ENCODE results near the gene STIM2.
"Not testable (repeated sequence)": the region's sequence is repeated elsewhere in the genome, so short reads cannot be mapped to it uniquely, and the experiment has no call there.

Gene STIM2

GRCh38 chr4:26964512-26964911 lies 103.9 kb downstream of the STIM2 start:
- Histone ChIP-seq H3K9ac (ENCODE audit: low read length) (no peak overlapping the region), H3K4me1 (ENCODE audit: insufficient read depth, low read length) (peaks cover 4% of the 10 kb centered on the region), H3K27ac (ENCODE audit: low read depth, low read length) (no peak overlapping the region), H3K36me3 (ENCODE audit: insufficient read depth, low read length) (no peaks in the 10 kb centered on the region), H3K4me3 (ENCODE audit: low read depth in 1 of 2, low read length in 2 of 2) (no peak overlapping the region), H3K9me3 (ENCODE audit: low read length) (no peaks in the 10 kb centered on the region), H3K27me3 (ENCODE audit: control insufficient read depth in 1 of 2, insufficient read depth in 2 of 2, low read length in 2 of 2) (no peaks in the 10 kb centered on the region)

GRCh38 chr4:26964994-26965393 lies 104.4 kb downstream of the STIM2 start:
- Histone ChIP-seq H3K36me3 (ENCODE audit: insufficient read depth, low read length) (no peaks in the 10 kb centered on the region), H3K4me1 (ENCODE audit: insufficient read depth, low read length) (peaks cover 4% of the 10 kb centered on the region), H3K27me3 (ENCODE audit: control insufficient read depth in 1 of 2, insufficient read depth in 2 of 2, low read length in 2 of 2) (no peaks in the 10 kb centered on the region), H3K4me3 (ENCODE audit: low read depth in 1 of 2, low read length in 2 of 2) (no peak overlapping the region), H3K9ac (ENCODE audit: low read length) (no peak overlapping the region), H3K27ac (ENCODE audit: low read depth, low read length) (no peak overlapping the region), H3K9me3 (ENCODE audit: low read length) (no peaks in the 10 kb centered on the region)

- not testable (repeated sequence) for H3K4me3 ChIP-seq (ENCODE audit: low read depth in 1 of 2, low read length in 2 of 2); H3K36me3 ChIP-seq (ENCODE audit: insufficient read depth, low read length); H3K4me1 ChIP-seq (ENCODE audit: insufficient read depth, low read length); H3K27me3 ChIP-seq (ENCODE audit: control insufficient read depth in 1 of 2, insufficient read depth in 2 of 2, low read length in 2 of 2); H3K9me3 ChIP-seq (ENCODE audit: low read length); H3K27ac ChIP-seq (ENCODE audit: low read depth, low read length); H3K9ac ChIP-seq (ENCODE audit: low read length)
These were observed 115.0 kb downstream of the STIM2 start for GRCh38 chr4:26975464-26976181.

- Histone ChIP-seq H3K4me1 (ENCODE audit: insufficient read depth, low read length) (no peaks in the 10 kb centered on the region), H3K36me3 (ENCODE audit: insufficient read depth, low read length) (no peaks in the 10 kb centered on the region), H3K27ac (ENCODE audit: low read depth, low read length) (no peak overlapping the region), H3K9me3 (ENCODE audit: low read length) (no peaks in the 10 kb centered on the region), H3K27me3 (ENCODE audit: control insufficient read depth in 1 of 2, insufficient read depth in 2 of 2, low read length in 2 of 2) (no peaks in the 10 kb centered on the region), H3K4me3 (ENCODE audit: low read depth in 1 of 2, low read length in 2 of 2) (no peak overlapping the region), H3K9ac (ENCODE audit: low read length) (no peak overlapping the region)
These were observed 117.9 kb downstream of the STIM2 start for GRCh38 chr4:26978387-26979053.

GRCh38 chr4:26984896-26985295 lies 124.3 kb downstream of the STIM2 start:
- no peaks in the 10 kb centered on the region for H3K9me3 ChIP-seq (ENCODE audit: low read length)
- no peaks in the 10 kb centered on the region for H3K4me1 ChIP-seq (ENCODE audit: insufficient read depth, low read length)
- H3K27me3 ChIP-seq (ENCODE audit: control insufficient read depth in 1 of 2, insufficient read depth in 2 of 2, low read length in 2 of 2), result no peaks in the 10 kb centered on the region
- H3K36me3 ChIP-seq (ENCODE audit: insufficient read depth, low read length), result no peaks in the 10 kb centered on the region
- no peak overlapping the region for H3K4me3 ChIP-seq (ENCODE audit: low read depth in 1 of 2, low read length in 2 of 2)
- H3K9ac ChIP-seq (ENCODE audit: low read length), result no peak overlapping the region
- H3K27ac ChIP-seq (ENCODE audit: low read depth, low read length), result no peak overlapping the region

- no peaks in the 10 kb centered on the region for H3K27me3 ChIP-seq (ENCODE audit: control insufficient read depth in 1 of 2, insufficient read depth in 2 of 2, low read length in 2 of 2)
These were observed 125.2 kb downstream of the STIM2 start for GRCh38 chr4:26985873-26986272.

GRCh38 chr4:26987191-26987590 lies 126.5 kb downstream of the STIM2 start:
- Histone ChIP-seq H3K27me3 (ENCODE audit: control insufficient read depth in 1 of 2, insufficient read depth in 2 of 2, low read length in 2 of 2) (no peaks in the 10 kb centered on the region), H3K9ac (ENCODE audit: low read length) (no peak overlapping the region), H3K9me3 (ENCODE audit: low read length) (no peaks in the 10 kb centered on the region), H3K4me1 (ENCODE audit: insufficient read depth, low read length) (peaks cover under 1% of the 10 kb centered on the region), H3K4me3 (ENCODE audit: low read depth in 1 of 2, low read length in 2 of 2) (no peak overlapping the region), H3K27ac (ENCODE audit: low read depth, low read length) (no peak overlapping the region), H3K36me3 (ENCODE audit: insufficient read depth, low read length) (no peaks in the 10 kb centered on the region)

More at GRCh38 chr4:26985873-26986272, 125.2 kb downstream of the STIM2 start:
- Histone ChIP-seq H3K4me3 (ENCODE audit: low read depth in 1 of 2, low read length in 2 of 2) (no peak overlapping the region), H3K9me3 (ENCODE audit: low read length) (no peaks in the 10 kb centered on the region), H3K4me1 (ENCODE audit: insufficient read depth, low read length) (no peaks in the 10 kb centered on the region), H3K36me3 (ENCODE audit: insufficient read depth, low read length) (no peaks in the 10 kb centered on the region), H3K27ac (ENCODE audit: low read depth, low read length) (no peak overlapping the region), H3K9ac (ENCODE audit: low read length) (no peak overlapping the region)

- H3K36me3 ChIP-seq (ENCODE audit: insufficient read depth, low read length), result no peaks in the 10 kb centered on the region
- H3K4me3 ChIP-seq (ENCODE audit: low read depth in 1 of 2, low read length in 2 of 2), result no peak overlapping the region
- H3K27me3 ChIP-seq (ENCODE audit: control insufficient read depth in 1 of 2, insufficient read depth in 2 of 2, low read length in 2 of 2), result no peaks in the 10 kb centered on the region
- no peak overlapping the region for H3K27ac ChIP-seq (ENCODE audit: low read depth, low read length)
- no peaks in the 10 kb centered on the region for H3K9me3 ChIP-seq (ENCODE audit: low read length)
- no peak overlapping the region for H3K9ac ChIP-seq (ENCODE audit: low read length)
- peaks cover 26% of the 10 kb centered on the region for H3K4me1 ChIP-seq (ENCODE audit: insufficient read depth, low read length)
These were observed 130.4 kb downstream of the STIM2 start for GRCh38 chr4:26991057-26991456.

GRCh38 chr4:26992657-26993361 lies 132.2 kb downstream of the STIM2 start:
- no peaks in the 10 kb centered on the region for H3K27me3 ChIP-seq (ENCODE audit: control insufficient read depth in 1 of 2, insufficient read depth in 2 of 2, low read length in 2 of 2)
- peaks cover 26% of the 10 kb centered on the region for H3K4me1 ChIP-seq (ENCODE audit: insufficient read depth, low read length)
- H3K27ac ChIP-seq (ENCODE audit: low read depth, low read length), result no peak overlapping the region
- H3K36me3 ChIP-seq (ENCODE audit: insufficient read depth, low read length), result no peaks in the 10 kb centered on the region
- H3K9ac ChIP-seq (ENCODE audit: low read length), result no peak overlapping the region
- H3K9me3 ChIP-seq (ENCODE audit: low read length), result no peaks in the 10 kb centered on the region
- H3K4me3 ChIP-seq (ENCODE audit: low read depth in 1 of 2, low read length in 2 of 2), result no peak overlapping the region

- Histone ChIP-seq H3K4me3 (ENCODE audit: low read depth in 1 of 2, low read length in 2 of 2) (no peak overlapping the region), H3K27me3 (ENCODE audit: control insufficient read depth in 1 of 2, insufficient read depth in 2 of 2, low read length in 2 of 2) (no peaks in the 10 kb centered on the region), H3K9ac (ENCODE audit: low read length) (no peak overlapping the region), H3K9me3 (ENCODE audit: low read length) (no peaks in the 10 kb centered on the region), H3K4me1 (ENCODE audit: insufficient read depth, low read length) (peaks cover 26% of the 10 kb centered on the region), H3K27ac (ENCODE audit: low read depth, low read length) (no peak overlapping the region), H3K36me3 (ENCODE audit: insufficient read depth, low read length) (no peaks in the 10 kb centered on the region)
These were observed 132.9 kb downstream of the STIM2 start for GRCh38 chr4:26993539-26993938.

GRCh38 chr4:26993967-26994366 lies 133.3 kb downstream of the STIM2 start:
- Histone ChIP-seq H3K27ac (ENCODE audit: low read depth, low read length) (no peak overlapping the region), H3K9me3 (ENCODE audit: low read length) (no peaks in the 10 kb centered on the region), H3K36me3 (ENCODE audit: insufficient read depth, low read length) (no peaks in the 10 kb centered on the region), H3K27me3 (ENCODE audit: control insufficient read depth in 1 of 2, insufficient read depth in 2 of 2, low read length in 2 of 2) (no peaks in the 10 kb centered on the region), H3K4me3 (ENCODE audit: low read depth in 1 of 2, low read length in 2 of 2) (no peak overlapping the region), H3K4me1 (ENCODE audit: insufficient read depth, low read length) (peaks cover 26% of the 10 kb centered on the region), H3K9ac (ENCODE audit: low read length) (no peak overlapping the region)

Data from muscle layer of colon (tissue), 2 donors.